ENCODE data around the gene OPRM1. TPM values are rescaled to one million over a fixed set of nuclear protein-coding genes. Genes with fewer than 3 reads are reported as not detected.

The OPRM1 gene
- total RNA-seq, 3 donors from 2014 or later: not detected

DNA sequence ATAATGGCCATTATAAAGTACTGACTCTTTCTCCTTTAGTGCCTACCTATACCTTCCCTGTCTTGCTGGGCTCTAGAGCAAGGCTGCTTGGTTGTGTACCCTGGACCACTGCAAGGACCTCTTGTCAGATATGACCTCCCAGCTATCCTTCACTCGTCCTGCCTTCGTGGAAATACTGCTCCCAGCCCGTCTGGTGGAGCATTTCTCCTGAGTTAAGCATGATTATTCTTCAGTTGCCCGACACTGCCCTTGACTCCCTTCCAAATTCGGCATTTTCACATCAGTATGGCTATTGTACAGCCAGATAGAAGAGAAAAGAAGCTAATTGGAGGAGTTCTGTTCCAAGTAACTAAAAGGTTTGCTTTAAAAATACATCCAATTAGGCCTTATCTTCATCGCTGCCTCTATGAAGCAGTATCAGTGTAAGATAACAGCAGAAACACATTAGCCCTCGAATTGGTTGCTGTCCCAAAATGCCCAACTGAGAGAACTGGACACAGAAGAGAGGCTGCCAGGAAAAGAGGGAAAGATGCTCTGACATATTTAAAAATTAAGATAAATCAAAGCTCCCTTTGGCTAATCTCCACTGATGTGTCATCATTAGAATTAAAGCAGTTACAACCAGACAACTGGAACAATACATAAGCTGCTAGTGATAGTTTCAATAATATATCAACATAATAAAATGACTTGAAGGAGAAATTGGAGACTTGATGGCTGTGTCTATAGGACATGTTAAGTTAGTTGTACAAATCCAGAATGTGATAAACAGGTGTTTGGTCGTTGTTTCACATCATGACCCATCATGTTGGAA is 54.4 kb downstream of the OPRM1 start:
- intact Hi-C loops (cut with DNase I; ENCODE audit: low total_unique reads): no loop called here
- Histone ChIP-seq H3K27ac (no peak overlapping the region), H3K4me1 (no peaks in the 10 kb centered on the region), H3K36me3 (no peaks in the 10 kb centered on the region), H3K27me3 (no peaks in the 10 kb centered on the region), H3K4me3 (no peak overlapping the region), H3K9me3 (no peaks in the 10 kb centered on the region)
- no peak for DNase-seq (ENCODE audit: low spot score in 2 of 2)
- TF ChIP-seq POLR2AphosphoS5 (IDR thresholded peaks at IDR 0.05) (no peak), POLR2A (IDR thresholded peaks at IDR 0.05) (no peak)

- no peak for DNase-seq (ENCODE audit: low spot score in 2 of 2)
- intact Hi-C loops (cut with DNase I; ENCODE audit: low total_unique reads): no loop called here
- Histone ChIP-seq H3K27ac (no peak overlapping the region), H3K9me3 (no peaks in the 10 kb centered on the region), H3K36me3 (no peaks in the 10 kb centered on the region), H3K4me1 (no peaks in the 10 kb centered on the region), H3K27me3 (no peaks in the 10 kb centered on the region), H3K4me3 (no peak overlapping the region)
- TF ChIP-seq POLR2A (IDR thresholded peaks at IDR 0.05) (no peak), CTCF (IDR thresholded peaks at IDR 0.05) (no peak), POLR2AphosphoS5 (IDR thresholded peaks at IDR 0.05) (no peak)
These were observed 56.5 kb downstream of the OPRM1 start for GRCh38 chr6:154095571-154095970.

GRCh38 chr6:154096316-154096715 is 57.3 kb downstream of the OPRM1 start:
- H3K4me1 ChIP-seq: no peaks in the 10 kb centered on the region
- no peak for DNase-seq (ENCODE audit: low spot score in 2 of 2)
- no peaks in the 10 kb centered on the region for H3K9me3 ChIP-seq
- no peak overlapping the region for H3K4me3 ChIP-seq
- H3K27ac ChIP-seq: no peak overlapping the region
- no peaks in the 10 kb centered on the region for H3K27me3 ChIP-seq
- TF ChIP-seq POLR2AphosphoS5 (IDR thresholded peaks at IDR 0.05) (no peak), POLR2A (IDR thresholded peaks at IDR 0.05) (no peak), CTCF (IDR thresholded peaks at IDR 0.05) (no peak)
- no peaks in the 10 kb centered on the region for H3K36me3 ChIP-seq
- intact Hi-C loops (cut with DNase I; ENCODE audit: low total_unique reads): no loop called here

DNA sequence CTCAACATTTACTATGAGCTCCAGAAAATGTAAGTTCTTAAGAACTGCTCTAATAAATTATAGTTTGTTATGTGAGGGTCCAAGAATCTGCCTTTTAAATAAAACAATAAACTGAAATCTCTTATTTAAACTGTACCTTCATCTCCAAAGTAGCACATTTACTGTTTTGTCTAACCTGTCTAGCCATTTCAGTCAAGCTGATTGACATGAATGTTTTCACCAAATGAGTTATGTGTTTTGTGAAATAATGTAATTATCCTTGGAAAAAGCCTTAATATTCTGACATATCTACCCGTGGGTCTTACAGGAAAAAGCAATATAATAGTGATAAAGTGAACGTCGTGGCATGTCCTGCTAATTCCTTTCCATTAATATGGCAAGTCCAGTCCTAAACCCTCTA is 57.8 kb downstream of the OPRM1 start:
- TF ChIP-seq POLR2A (IDR thresholded peaks at IDR 0.05) (no peak), POLR2AphosphoS5 (IDR thresholded peaks at IDR 0.05) (no peak), CTCF (IDR thresholded peaks at IDR 0.05) (no peak)
- H3K4me1 ChIP-seq: no peaks in the 10 kb centered on the region
- no peak for DNase-seq (ENCODE audit: low spot score in 2 of 2)
- no peak overlapping the region for H3K27ac ChIP-seq
- intact Hi-C loops (cut with DNase I; ENCODE audit: low total_unique reads): no loop called here
- no peak overlapping the region for H3K4me3 ChIP-seq
- no peaks in the 10 kb centered on the region for H3K27me3 ChIP-seq
- no peaks in the 10 kb centered on the region for H3K9me3 ChIP-seq
- no peaks in the 10 kb centered on the region for H3K36me3 ChIP-seq

DNA sequence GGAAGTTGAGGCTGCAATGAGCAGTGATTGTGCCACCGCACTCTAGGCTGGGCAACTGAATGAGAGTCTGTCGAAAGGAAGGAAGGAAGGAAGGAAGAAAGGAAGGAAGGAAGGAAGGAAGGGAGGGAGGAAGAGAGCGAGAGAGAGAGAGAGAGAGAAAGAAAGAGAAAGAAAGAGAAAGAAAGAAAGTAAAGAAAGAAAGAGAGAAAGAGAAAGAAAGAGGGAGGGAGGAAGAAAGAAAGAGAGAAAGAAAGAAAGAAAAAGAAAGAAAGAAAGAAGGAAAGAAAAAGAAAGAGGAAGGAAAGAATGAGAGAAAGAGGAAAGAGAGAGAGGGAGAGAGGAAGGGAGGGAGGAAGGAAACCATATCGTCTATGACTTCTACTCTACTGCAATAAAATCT is 60.2 kb downstream of the OPRM1 start:
- intact Hi-C loops (cut with DNase I; ENCODE audit: low total_unique reads): no loop called here
- Histone ChIP-seq H3K36me3 (no peaks in the 10 kb centered on the region), H3K27ac (no peak overlapping the region), H3K4me3 (no peak overlapping the region), H3K27me3 (no peaks in the 10 kb centered on the region), H3K9me3 (no peaks in the 10 kb centered on the region), H3K4me1 (no peaks in the 10 kb centered on the region)
- DNase-seq (ENCODE audit: low spot score in 2 of 2): no peak
- no peak for TF ChIP-seq POLR2AphosphoS5 (IDR thresholded peaks at IDR 0.05)
- no peak for TF ChIP-seq POLR2A (IDR thresholded peaks at IDR 0.05)
- TF ChIP-seq CTCF (IDR thresholded peaks at IDR 0.05): no peak

All from breast epithelium (tissue), 4 donors.